Psoas muscle (tissue), 8 donors: ENCODE data around the gene FSTL4. TPM values are rescaled to one million over a fixed set of nuclear protein-coding genes. Genes with fewer than 3 reads are reported as not detected.
A peak's percentile ranks its signal among the peaks of the same experiment; 100 is the strongest.

Source experiments
- ATAC-seq, 4 donors: fragments of 200-7000 bp; cut with Tn5 transposase; one replicate each; pipeline ENCODE4 v1.9.1; 2020; ENCODE audit warnings: moderate library complexity in 3 of 4, mild to moderate bottlenecking in 2 of 4
- DNase-seq, 2 donors: peaks; one replicate each; pipeline ENCODE4 v3.0.0-alpha.2; 2020
- H3K27ac ChIP-seq: fragments of 200-600 bp; one replicate; pipeline ENCODE4 v1.8.0; 2022
- H3K27me3 ChIP-seq, 3 donors: fragments of 200-600 bp in 1 of 3; one replicate each; pipeline versions ENCODE4 v1.6.1 to v1.8.0; 2013 to 2022; ENCODE audit warnings: low read length in 2 of 3, mild to moderate bottlenecking in 2 of 3, moderate library complexity in 1 of 3; ENCODE audit not compliant: insufficient read depth in 3 of 3
- H3K36me3 ChIP-seq, 2 donors: fragments of 200-600 bp in 1 of 2; one replicate each; pipeline versions ENCODE4 v1.6.1 to v1.8.0; 2013 to 2022; ENCODE audit warnings: low read depth in 1 of 2, mild to moderate bottlenecking in 1 of 2, moderate library complexity in 1 of 2; ENCODE audit not compliant: insufficient read depth in 1 of 2
- H3K4me1 ChIP-seq: fragments of 200-600 bp; one replicate; pipeline ENCODE4 v1.8.0; 2022
- H3K4me3 ChIP-seq: fragments of 200-600 bp; one replicate; pipeline ENCODE4 v1.8.0; 2022; ENCODE audit warnings: mild to moderate bottlenecking
- H3K9me3 ChIP-seq: fragments of 200-600 bp; one replicate; pipeline ENCODE4 v1.8.0; 2022
- WGBS, 3 donors: extraction: QIAGEN DNeasy Blood & Tissue Kit; methylation state at CpG; one replicate each; pipeline versions ENCODE4 v1.1.6 to v1.1.7; 2013; 5-methylcytosine and 5-hydroxymethylcytosine counted together
- intact Hi-C, 2 donors: fragments of 100-400 bp; cut with DNase I; formaldehyde crosslinking; loops; one replicate each; pipeline versions ENCODE4 v1.11.0 to v1.14.2; 2022
- polyA plus RNA-seq, 3 donors: library from polyadenylated mRNA; stranded (reverse); fragments of 200-250 nt; gene quantifications; one replicate each; pipeline ENCODE4 v1.2.3, GENCODE V29; 2013
- total RNA-seq, 4 donors: library from RNA; stranded (reverse); fragmentation: NEBNext Ultra II Directional in 2 of 4; extraction: Animal tissue kit (Norgen Biotek cat#: 25700) in 2 of 4; gene quantifications; one replicate each; pipeline versions ENCODE4 v1.2.1 to v1.2.4, GENCODE V29; 2021 to 2023
- TF ChIP-seq, protein P1 (sequence below): fragments of 200-600 bp; IDR thresholded peaks from one replicate; pipeline ENCODE4 v1.8.0; 2022; ENCODE audit warnings: antibody characterized with exemption
- donor health status: healthy with polysubstance abuse.
- donor health status: DM: no; HTN: no; CAD: no; lungs with moderate emphysema.
- donor health status: Bipolar disorder and iron deficiency.
- donor health status: healthy.
- donor health status: DM: yes; HTN: yes; CAD: no.
- donor health status: DM: no; HTN: no; CAD: no.
- donor health status: DM: no; HTN: no; CAD: no.
- donor health status: DM: yes; HTN: yes; CAD: no.

FSTL4 gene
- total and polyA plus RNA-seq, 7 donors = 0.07 to 0.81 (median 0.24) TPM

DNA sequence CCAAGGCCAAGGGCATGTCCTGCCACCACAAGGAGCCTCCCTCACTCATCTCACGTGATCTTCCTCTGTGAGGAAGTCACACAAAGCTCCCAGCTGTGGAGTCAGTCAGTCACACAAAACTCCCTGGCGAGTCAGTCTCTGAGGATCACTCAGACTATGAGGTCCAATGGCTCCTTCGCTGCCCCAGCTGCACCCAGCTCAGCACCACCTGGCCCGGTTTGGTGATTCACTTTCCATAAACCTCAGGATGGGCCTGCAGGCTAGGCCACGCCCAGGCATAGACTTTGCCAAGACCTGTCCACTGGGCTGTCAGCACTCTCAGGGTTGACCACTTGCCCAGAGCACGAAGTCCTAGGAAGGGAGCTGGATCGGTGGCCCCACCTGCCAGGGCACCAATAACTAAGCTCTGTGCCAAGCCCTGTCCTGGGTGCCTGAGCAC, 326.7 kb downstream of the FSTL4 start:
- TF ChIP-seq, protein P1, sequence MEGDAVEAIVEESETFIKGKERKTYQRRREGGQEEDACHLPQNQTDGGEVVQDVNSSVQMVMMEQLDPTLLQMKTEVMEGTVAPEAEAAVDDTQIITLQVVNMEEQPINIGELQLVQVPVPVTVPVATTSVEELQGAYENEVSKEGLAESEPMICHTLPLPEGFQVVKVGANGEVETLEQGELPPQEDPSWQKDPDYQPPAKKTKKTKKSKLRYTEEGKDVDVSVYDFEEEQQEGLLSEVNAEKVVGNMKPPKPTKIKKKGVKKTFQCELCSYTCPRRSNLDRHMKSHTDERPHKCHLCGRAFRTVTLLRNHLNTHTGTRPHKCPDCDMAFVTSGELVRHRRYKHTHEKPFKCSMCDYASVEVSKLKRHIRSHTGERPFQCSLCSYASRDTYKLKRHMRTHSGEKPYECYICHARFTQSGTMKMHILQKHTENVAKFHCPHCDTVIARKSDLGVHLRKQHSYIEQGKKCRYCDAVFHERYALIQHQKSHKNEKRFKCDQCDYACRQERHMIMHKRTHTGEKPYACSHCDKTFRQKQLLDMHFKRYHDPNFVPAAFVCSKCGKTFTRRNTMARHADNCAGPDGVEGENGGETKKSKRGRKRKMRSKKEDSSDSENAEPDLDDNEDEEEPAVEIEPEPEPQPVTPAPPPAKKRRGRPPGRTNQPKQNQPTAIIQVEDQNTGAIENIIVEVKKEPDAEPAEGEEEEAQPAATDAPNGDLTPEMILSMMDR = no peak
- Histone ChIP-seq H3K4me3 (no peak overlapping the region), H3K36me3 (no peaks in the 10 kb centered on the region), H3K27ac (peak overlapping the region; percentile 93), H3K27me3 (no peaks in the 10 kb centered on the region), H3K4me1 (peaks cover 14% of the 10 kb centered on the region), H3K9me3 (no peaks in the 10 kb centered on the region)
- intact Hi-C loops = loop anchor here (1.0 to 2.0 kb wide), 2 partner anchors 37 to 175 kb away; no protein-coding TSS in a partner anchor
- DNase-seq (peak; percentile 87 to 96), ATAC-seq (peak; percentile 93 to 96 (median 94))
- WGBS, 3 donors = 11 to 31% (median 13%) methylated on average over 7 of the region's 7 CpGs

DNA sequence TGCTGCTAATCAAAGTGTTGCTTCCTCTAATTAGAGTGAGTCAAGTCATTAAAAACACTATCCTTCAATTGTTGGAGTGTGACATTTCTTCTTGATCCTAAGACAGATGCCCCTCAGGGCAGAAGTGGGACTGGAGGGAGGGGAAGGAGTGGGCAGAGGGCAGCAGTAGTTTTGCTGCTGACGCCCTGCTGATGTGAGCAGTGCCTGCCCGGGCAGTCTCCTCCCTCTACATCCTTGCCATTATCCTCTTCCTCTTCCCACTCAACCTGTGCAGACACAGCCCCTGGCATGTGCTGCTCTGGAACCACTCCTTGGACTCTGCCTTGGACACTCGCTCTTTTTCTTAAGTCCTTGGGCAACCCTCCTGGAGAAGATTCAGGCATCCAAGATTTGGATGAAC, 328.0 kb downstream of the FSTL4 start:
- 65 to 83% (median 68%) methylated on average over 3 of the region's 3 CpGs for WGBS, 3 donors
- intact Hi-C loops = no loop called here

DNA sequence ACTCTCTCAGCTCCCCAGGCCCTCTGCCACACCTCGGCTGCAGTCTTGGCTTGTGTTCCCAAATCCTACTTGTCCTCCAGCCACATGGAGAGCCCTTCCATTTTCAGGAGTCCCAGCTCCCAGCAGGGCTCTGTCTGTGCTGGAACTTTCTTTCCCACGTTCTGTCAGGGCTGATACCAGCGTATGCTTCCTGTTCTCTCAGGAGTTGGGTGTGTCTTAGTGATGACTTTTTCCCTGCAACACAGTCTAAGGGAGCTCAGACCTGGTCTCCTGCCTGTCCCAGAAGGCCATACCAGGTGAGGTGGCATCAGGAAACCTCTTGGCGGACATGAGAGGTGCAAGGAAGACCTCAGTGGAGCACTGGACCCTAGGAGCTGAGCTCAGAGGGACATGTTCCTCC, 334.0 kb downstream of the FSTL4 start:
- ATAC-seq (no peak), DNase-seq (no peak)
- Histone ChIP-seq H3K27ac (no peak overlapping the region), H3K4me3 (no peak overlapping the region), H3K27me3 (no peaks in the 10 kb centered on the region), H3K9me3 (no peaks in the 10 kb centered on the region), H3K36me3 (no peaks in the 10 kb centered on the region), H3K4me1 (peaks cover 32% of the 10 kb centered on the region)
- intact Hi-C loops = no loop called here
- 85 to 89% (median 89%) methylated on average over 4 of the region's 4 CpGs for WGBS, 3 donors
- TF ChIP-seq, protein P1 = no peak

More for the DNA sequence above, 328.0 kb downstream of the FSTL4 start:
- no peaks in the 10 kb centered on the region for H3K27me3 ChIP-seq
- H3K4me3 ChIP-seq = no peak overlapping the region
- no peak overlapping the region for H3K27ac ChIP-seq
- H3K9me3 ChIP-seq = no peaks in the 10 kb centered on the region
- H3K4me1 ChIP-seq = peaks cover 14% of the 10 kb centered on the region
- H3K36me3 ChIP-seq = no peaks in the 10 kb centered on the region
- DNase-seq (no peak), ATAC-seq (no peak)
- TF ChIP-seq, protein P1 = no peak

DNA sequence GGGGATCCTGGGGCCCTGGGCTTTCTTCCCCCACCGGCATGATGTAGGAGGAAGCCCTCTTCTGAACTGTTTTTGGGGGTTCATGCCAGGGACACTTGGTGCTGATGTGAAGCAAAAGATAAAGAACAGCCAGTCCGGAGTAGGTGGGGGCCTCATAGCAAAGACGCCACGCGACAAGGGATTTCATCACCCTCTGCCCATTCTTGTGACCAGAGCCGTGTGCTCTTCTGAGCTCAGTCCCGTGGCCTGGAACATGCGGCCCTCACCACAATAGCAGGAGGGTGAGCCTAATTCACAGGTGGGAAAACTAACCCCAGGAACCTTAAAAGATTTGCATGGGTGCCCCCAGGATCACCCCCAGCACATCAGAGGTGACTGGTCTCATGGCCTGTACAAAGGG, 334.6 kb downstream of the FSTL4 start:
- Histone ChIP-seq H3K27me3 (no peaks in the 10 kb centered on the region), H3K4me1 (peaks cover 38% of the 10 kb centered on the region), H3K36me3 (no peaks in the 10 kb centered on the region), H3K4me3 (no peak overlapping the region), H3K27ac (no peak overlapping the region), H3K9me3 (no peaks in the 10 kb centered on the region)
- ATAC-seq (no peak), DNase-seq (no peak)
- TF ChIP-seq, protein P1 = no peak
- WGBS, 3 donors = 86 to 94% (median 90%) methylated on average over 8 of the region's 8 CpGs
- intact Hi-C loops = no loop called here

DNA sequence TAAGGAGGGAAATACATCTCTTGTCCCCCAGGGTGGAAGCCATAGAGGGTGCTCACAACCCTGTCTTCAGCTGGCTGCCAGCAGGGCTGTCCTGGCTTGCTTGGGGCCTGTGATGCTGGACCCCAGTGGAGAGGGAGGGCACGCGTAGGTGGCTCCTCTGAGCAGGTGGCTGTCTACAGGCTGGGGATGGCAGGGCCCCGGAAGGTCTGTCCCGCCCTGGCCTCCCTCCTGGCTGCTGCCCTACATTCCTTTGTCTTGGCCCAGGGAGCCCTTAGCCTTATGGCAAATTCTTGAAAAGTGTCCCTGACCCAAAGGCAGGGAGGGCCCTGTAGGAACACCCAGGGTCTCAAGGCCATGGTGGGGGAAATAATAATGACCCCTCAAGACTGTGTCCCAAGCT, 336.2 kb downstream of the FSTL4 start:
- WGBS, 3 donors = 29 to 62% (median 59%) methylated on average over 4 of the region's 4 CpGs
- Histone ChIP-seq H3K4me3 (no peak overlapping the region), H3K4me1 (peaks cover 40% of the 10 kb centered on the region), H3K27ac (peak overlapping the region; percentile 78), H3K36me3 (no peaks in the 10 kb centered on the region), H3K9me3 (no peaks in the 10 kb centered on the region), H3K27me3 (no peaks in the 10 kb centered on the region)
- ATAC-seq (peak; percentile 17 to 65 (median 28)), DNase-seq (no peak)
- TF ChIP-seq, protein P1 = no peak
- intact Hi-C loops = no loop called here
